ENCODE data around the gene BMERB1. TPM values are rescaled to one million over a fixed set of nuclear protein-coding genes. Genes with fewer than 3 reads are reported as not detected.
"Not testable (repeated sequence)": the region's sequence is repeated elsewhere in the genome, so short reads cannot be mapped to it uniquely, and the experiment has no call there.

The BMERB1 gene
- total and polyA plus RNA-seq, 4 experiments from 2014 or later = 0.43 to 4.0 (median 2.6) TPM

GRCh38 chr16:15440852-15441251 lies 6.5 kb downstream of the BMERB1 start:
- intact Hi-C loops (cut with micrococcal nuclease) = no loop called here
- Mint-ChIP-seq H3K27me3 (peaks cover under 1 to 8% of the 10 kb centered on the region in 2 donors), H3K27ac (no peak overlapping the region), H3K4me3 (no peak overlapping the region), H3K4me1 (peaks cover under 1 to 2% (median 1%) of the 10 kb centered on the region in 4 donors), H3K36me3 (no peaks in the 10 kb centered on the region), H3K9me3 (peaks cover 0 to 10% (median 6%) of the 10 kb centered on the region in 8 donors)
- H3K4me3 ChIP-seq (ENCODE audit: low read length in 2 of 2) = no peak overlapping the region
- no peak overlapping the region for H3K27ac ChIP-seq (ENCODE audit: low read depth, low read length)
- ChIA-PET POLR2A (ENCODE audit: partially characterized antibody) (no interaction called here), CTCF (ENCODE audit: partially characterized antibody) (no interaction called here)
- H3K4me1 ChIP-seq (ENCODE audit: insufficient read depth, low read length) = peaks cover 1% of the 10 kb centered on the region
- H3K27me3 ChIP-seq (ENCODE audit: insufficient read depth, low read length) = no peaks in the 10 kb centered on the region
- no peaks in the 10 kb centered on the region for H3K9me3 ChIP-seq (ENCODE audit: control insufficient read depth in 1 of 2, low read length in 2 of 2)
- no peaks in the 10 kb centered on the region for H3K36me3 ChIP-seq (ENCODE audit: insufficient read depth, low read length)
- no peak for DNase-seq

GRCh38 chr16:15442140-15442539 lies 7.8 kb downstream of the BMERB1 start:
- H3K36me3 ChIP-seq (ENCODE audit: insufficient read depth, low read length); CTCF ChIA-PET (ENCODE audit: partially characterized antibody); intact Hi-C loops (cut with micrococcal nuclease); H3K4me1 Mint-ChIP-seq; H3K27ac ChIP-seq (ENCODE audit: low read depth, low read length); H3K27ac Mint-ChIP-seq; H3K27me3 ChIP-seq (ENCODE audit: insufficient read depth, low read length); POLR2A ChIA-PET (ENCODE audit: partially characterized antibody); H3K27me3 Mint-ChIP-seq; H3K36me3 Mint-ChIP-seq; DNase-seq; H3K9me3 ChIP-seq (ENCODE audit: control insufficient read depth in 1 of 2, low read length in 2 of 2); H3K4me3 Mint-ChIP-seq; H3K4me1 ChIP-seq (ENCODE audit: insufficient read depth, low read length); H3K4me3 ChIP-seq (ENCODE audit: low read length in 2 of 2): not testable (repeated sequence)
- H3K9me3 Mint-ChIP-seq = peaks cover 0 to 15% (median 6%) of the 10 kb centered on the region in 8 donors

- H3K27ac ChIP-seq (ENCODE audit: low read depth, low read length) = no peak overlapping the region
- no peaks in the 10 kb centered on the region for H3K36me3 ChIP-seq (ENCODE audit: insufficient read depth, low read length)
- POLR2A ChIA-PET (ENCODE audit: partially characterized antibody) = interaction anchor here (0.6 to 0.7 kb wide), 2 partner anchors 211 to 229 kb away, joined by 3 read pairs; no protein-coding TSS in a partner anchor
- no peaks in the 10 kb centered on the region for H3K4me1 ChIP-seq (ENCODE audit: insufficient read depth, low read length)
- H3K4me1 Mint-ChIP-seq = peaks cover 0 to 3% (median 0%) of the 10 kb centered on the region in 4 donors
- no peak overlapping the region for H3K4me3 Mint-ChIP-seq
- H3K27ac Mint-ChIP-seq = no peak overlapping the region
- intact Hi-C loops (cut with micrococcal nuclease) = no loop called here
- DNase-seq = no peak
- H3K27me3 Mint-ChIP-seq = peaks cover 0 to 5% of the 10 kb centered on the region in 2 donors
- H3K4me3 ChIP-seq (ENCODE audit: low read length in 2 of 2) = no peak overlapping the region
- CTCF ChIA-PET (ENCODE audit: partially characterized antibody) = interaction anchor here (0.7 to 2.1 kb wide), 4 partner anchors 16 to 377 kb away, joined by 3 to 9 read pairs (median 4); no protein-coding TSS in a partner anchor
- no peaks in the 10 kb centered on the region for H3K27me3 ChIP-seq (ENCODE audit: insufficient read depth, low read length)
- H3K9me3 Mint-ChIP-seq = peaks cover 0 to 15% (median 6%) of the 10 kb centered on the region in 8 donors
- H3K9me3 ChIP-seq (ENCODE audit: control insufficient read depth in 1 of 2, low read length in 2 of 2) = no peaks in the 10 kb centered on the region
- H3K36me3 Mint-ChIP-seq = no peaks in the 10 kb centered on the region
These were observed 9.4 kb downstream of the BMERB1 start for GRCh38 chr16:15443753-15444152.

GRCh38 chr16:15444264-15444663 lies 9.9 kb downstream of the BMERB1 start:
- ChIA-PET CTCF (ENCODE audit: partially characterized antibody) (interaction anchor here (1.0 to 2.1 kb wide), 3 partner anchors 17 to 377 kb away, joined by 3 to 9 read pairs (median 4); no protein-coding TSS in a partner anchor), POLR2A (ENCODE audit: partially characterized antibody) (no interaction called here)
- Histone ChIP-seq H3K27ac (ENCODE audit: low read depth, low read length) (no peak overlapping the region), H3K4me3 (ENCODE audit: low read length in 2 of 2) (no peak overlapping the region), H3K9me3 (ENCODE audit: control insufficient read depth in 1 of 2, low read length in 2 of 2) (no peaks in the 10 kb centered on the region), H3K27me3 (ENCODE audit: insufficient read depth, low read length) (no peaks in the 10 kb centered on the region), H3K36me3 (ENCODE audit: insufficient read depth, low read length) (no peaks in the 10 kb centered on the region), H3K4me1 (ENCODE audit: insufficient read depth, low read length) (no peaks in the 10 kb centered on the region)
- Mint-ChIP-seq H3K27ac (no peak overlapping the region), H3K36me3 (no peaks in the 10 kb centered on the region), H3K4me3 (no peak overlapping the region), H3K4me1 (peaks cover 0 to 3% (median 0%) of the 10 kb centered on the region in 4 donors), H3K27me3 (peaks cover 0 to 7% of the 10 kb centered on the region in 2 donors), H3K9me3 (peaks cover 0 to 15% (median 6%) of the 10 kb centered on the region in 8 donors)
- intact Hi-C loops (cut with micrococcal nuclease) = no loop called here
- DNase-seq = no peak

GRCh38 chr16:15445450-15445849 lies 11.1 kb downstream of the BMERB1 start:
- intact Hi-C loops (cut with micrococcal nuclease) = no loop called here

GRCh38 chr16:15446901-15447300 lies 12.5 kb downstream of the BMERB1 start:
- Histone ChIP-seq H3K9me3 (ENCODE audit: control insufficient read depth in 1 of 2, low read length in 2 of 2) (no peaks in the 10 kb centered on the region), H3K4me3 (ENCODE audit: low read length in 2 of 2) (no peak overlapping the region), H3K27me3 (ENCODE audit: insufficient read depth, low read length) (no peaks in the 10 kb centered on the region), H3K36me3 (ENCODE audit: insufficient read depth, low read length) (no peaks in the 10 kb centered on the region), H3K27ac (ENCODE audit: low read depth, low read length) (no peak overlapping the region), H3K4me1 (ENCODE audit: insufficient read depth, low read length) (no peaks in the 10 kb centered on the region)
- ChIA-PET CTCF (ENCODE audit: partially characterized antibody) (no interaction called here), POLR2A (ENCODE audit: partially characterized antibody) (no interaction called here)
- H3K4me3 Mint-ChIP-seq = no peak overlapping the region
- H3K4me1 Mint-ChIP-seq = peaks cover 0 to 3% (median 0%) of the 10 kb centered on the region in 4 donors
- no peaks in the 10 kb centered on the region for H3K36me3 Mint-ChIP-seq
- peaks cover 0 to 4% of the 10 kb centered on the region in 2 donors for H3K27me3 Mint-ChIP-seq
- H3K27ac Mint-ChIP-seq = no peak overlapping the region
- no peak for DNase-seq
- intact Hi-C loops (cut with micrococcal nuclease) = no loop called here
- peaks cover 0 to 15% (median 6%) of the 10 kb centered on the region in 8 donors for H3K9me3 Mint-ChIP-seq

More at GRCh38 chr16:15445450-15445849, 11.1 kb downstream of the BMERB1 start:
- no peak for DNase-seq
- Histone ChIP-seq H3K27ac (ENCODE audit: low read depth, low read length) (no peak overlapping the region), H3K9me3 (ENCODE audit: control insufficient read depth in 1 of 2, low read length in 2 of 2) (no peaks in the 10 kb centered on the region), H3K27me3 (ENCODE audit: insufficient read depth, low read length) (no peaks in the 10 kb centered on the region), H3K4me3 (ENCODE audit: low read length in 2 of 2) (no peak overlapping the region), H3K4me1 (ENCODE audit: insufficient read depth, low read length) (no peaks in the 10 kb centered on the region), H3K36me3 (ENCODE audit: insufficient read depth, low read length) (no peaks in the 10 kb centered on the region)
- Mint-ChIP-seq H3K27ac (no peak overlapping the region), H3K4me1 (peaks cover 0 to 3% (median 0%) of the 10 kb centered on the region in 4 donors), H3K9me3 (peaks cover 0 to 15% (median 6%) of the 10 kb centered on the region in 8 donors), H3K4me3 (no peak overlapping the region), H3K36me3 (no peaks in the 10 kb centered on the region), H3K27me3 (peaks cover 0 to 4% of the 10 kb centered on the region in 2 donors)
- ChIA-PET CTCF (ENCODE audit: partially characterized antibody) (no interaction called here), POLR2A (ENCODE audit: partially characterized antibody) (interaction anchor here (1.4 kb wide), 1 partner anchor 198 kb away, joined by 3 read pairs; the partner anchor contains the start of gene MARF1)

- Histone ChIP-seq H3K27ac (ENCODE audit: low read depth, low read length) (no peak overlapping the region), H3K36me3 (ENCODE audit: insufficient read depth, low read length) (no peaks in the 10 kb centered on the region), H3K4me1 (ENCODE audit: insufficient read depth, low read length) (no peaks in the 10 kb centered on the region), H3K9me3 (ENCODE audit: control insufficient read depth in 1 of 2, low read length in 2 of 2) (no peaks in the 10 kb centered on the region), H3K27me3 (ENCODE audit: insufficient read depth, low read length) (no peaks in the 10 kb centered on the region), H3K4me3 (ENCODE audit: low read length in 2 of 2) (no peak overlapping the region)
- no peak overlapping the region for H3K27ac Mint-ChIP-seq
- H3K9me3 Mint-ChIP-seq = peaks cover 0 to 5% (median 1%) of the 10 kb centered on the region in 8 donors
- H3K4me3 Mint-ChIP-seq = no peak overlapping the region
- CTCF ChIA-PET (ENCODE audit: partially characterized antibody) = no interaction called here
- H3K36me3 Mint-ChIP-seq = no peaks in the 10 kb centered on the region
- POLR2A ChIA-PET (ENCODE audit: partially characterized antibody) = no interaction called here
- intact Hi-C loops (cut with micrococcal nuclease) = no loop called here
- H3K27me3 Mint-ChIP-seq = peaks cover 0 to 11% of the 10 kb centered on the region in 2 donors
- H3K4me1 Mint-ChIP-seq = peaks cover 0 to 3% (median 0%) of the 10 kb centered on the region in 4 donors
- DNase-seq = no peak
These were observed 16.2 kb downstream of the BMERB1 start for GRCh38 chr16:15450624-15451023.

Measured in CD4-positive, alpha-beta memory T cell (primary cell).